H1 (cell line): Measurements from ENCODE around the gene LMAN1L. TPM values are rescaled to one million over a fixed set of nuclear protein-coding genes. Genes with fewer than 3 reads are reported as not detected.

Experiments used
- CTCF ChIA-PET: fragments of 300-600 bp; sonication (Branson Sonifier 250); formaldehyde crosslinking; loops from one replicate; lab custom pipeline; 2021; ENCODE audit not compliant: partially characterized antibody; lab: Charles Lee
- POLR2A ChIA-PET: fragments of 300-600 bp; sonication (Branson Sonifier 250); formaldehyde crosslinking; loops from one replicate; lab custom pipeline; 2021; ENCODE audit warnings: inconsistent platforms; ENCODE audit not compliant: partially characterized antibody; lab: Charles Lee
- DNase-seq, 2 experiments: peaks; one replicate each; pipeline versions ENCODE4 v3.0.0 to v3.0.0-alpha.2; 2010 to 2022; ENCODE audit warnings: low spot score in 2 of 2, low read depth in 1 of 2, mixed read lengths in 1 of 2
- FAIRE-seq: peaks from 2 replicates; lab custom pipeline; 2011; peaks lifted over from hg19 to GRCh38; lab: Jason Lieb, UNC
- H2AFZ ChIP-seq: 2 replicates; pipeline ENCODE4 v1.8.1; 2012; ENCODE audit warnings: low read length, inconsistent platforms
- H2AK5ac ChIP-seq: 2 replicates; pipeline ENCODE4 v1.6.1; 2013; ENCODE audit warnings: low read depth, low read length
- H2BK120ac ChIP-seq: replicated peaks from 2 replicates; pipeline ENCODE3; 2013; ENCODE audit warnings: low read depth, low read length, inconsistent platforms
- H2BK12ac ChIP-seq: 2 replicates; pipeline ENCODE4 v1.6.1; 2013; ENCODE audit warnings: low read depth, low read length
- H2BK15ac ChIP-seq: 2 replicates; pipeline ENCODE4 v1.6.1; 2013; ENCODE audit warnings: low read length
- H2BK20ac ChIP-seq: 2 replicates; pipeline ENCODE4 v1.6.1; 2013; ENCODE audit warnings: low read length
- H2BK5ac ChIP-seq: 2 replicates; pipeline ENCODE4 v1.6.1; 2013; ENCODE audit warnings: low read depth, low read length
- H3K14ac ChIP-seq: 2 replicates; pipeline ENCODE4 v1.6.1; 2013; ENCODE audit warnings: inconsistent platforms; ENCODE audit not compliant: insufficient read length
- H3K18ac ChIP-seq: 2 replicates; pipeline ENCODE4 v1.6.1; 2013; ENCODE audit warnings: low read length; ENCODE audit errors: extremely low read depth
- H3K23ac ChIP-seq: 2 replicates; pipeline ENCODE4 v1.6.1; 2013; ENCODE audit warnings: inconsistent platforms; ENCODE audit not compliant: insufficient read length
- H3K23me2 ChIP-seq: 2 replicates; pipeline ENCODE4 v1.6.1; 2013; ENCODE audit warnings: low read depth, low read length
- H3K27ac ChIP-seq: 2 replicates; pipeline ENCODE4 v1.6.1; 2011; ENCODE audit warnings: low read depth, low read length, inconsistent platforms
- H3K27me3 ChIP-seq, 4 experiments: replicated peaks in 1 of 4; 1 replicate in 1 of 4; 2 replicates in 3 of 4; pipeline versions ENCODE4 v1.6.1 to v1.8.1; 2011 to 2013; ENCODE audit warnings: low read length in 3 of 4, mild to moderate bottlenecking in 3 of 4, inconsistent platforms in 2 of 4, mixed read lengths in 2 of 4, moderate library complexity in 1 of 4; ENCODE audit not compliant: control insufficient read depth in 3 of 4, insufficient read depth in 3 of 4; ENCODE audit errors: extremely low read depth in 1 of 4
- H3K36me3 ChIP-seq, 4 experiments: 2 replicates each; pipeline versions ENCODE4 v1.6.1 to v1.8.1; 2011 to 2013; ENCODE audit warnings: mild to moderate bottlenecking in 4 of 4, low read length in 3 of 4, moderate library complexity in 2 of 4, control low read depth in 1 of 4, inconsistent platforms in 1 of 4; ENCODE audit not compliant: insufficient read depth in 4 of 4, control insufficient read depth in 2 of 4
- H3K4ac ChIP-seq: replicated peaks from 2 replicates; pipeline ENCODE3; 2013; ENCODE audit warnings: low read length, low read depth, mixed read lengths, inconsistent platforms; ENCODE audit not compliant: insufficient read length
- H3K4me1 ChIP-seq, 4 experiments: replicated peaks in 1 of 4; 1 replicate in 1 of 4; 2 replicates in 3 of 4; pipeline versions ENCODE4 v1.6.1 to v1.8.1; 2011 to 2013; ENCODE audit warnings: low read length in 3 of 4, inconsistent platforms in 2 of 4, mixed read lengths in 1 of 4; ENCODE audit not compliant: insufficient read depth in 4 of 4, control insufficient read depth in 3 of 4
- H3K4me2 ChIP-seq, 2 experiments: 2 replicates each; pipeline versions ENCODE4 v1.6.1 to v1.8.1; 2011 to 2013; ENCODE audit warnings: low read depth in 2 of 2, low read length in 2 of 2, control low read depth in 1 of 2, inconsistent platforms in 1 of 2, mild to moderate bottlenecking in 1 of 2; ENCODE audit not compliant: insufficient read depth in 1 of 2
- H3K4me3 ChIP-seq, 4 experiments: fragments of 200-600, 300-600 bp in 1 of 4; sonication (generic), shearing (Covaris generic), sonication (Bioruptor Twin) in 1 of 4; 2 replicates each; pipeline versions ENCODE4 v1.5.1 to v1.8.1; 2011 to 2016; ENCODE audit warnings: low read length in 4 of 4, low read depth in 3 of 4, control low read depth in 2 of 4, inconsistent platforms in 2 of 4, mild to moderate bottlenecking in 2 of 4, mixed read lengths in 1 of 4, moderate library complexity in 1 of 4; ENCODE audit not compliant: insufficient read depth in 2 of 4; ENCODE audit errors: extremely low read depth in 1 of 4
- H3K56ac ChIP-seq: replicated peaks from 2 replicates; pipeline ENCODE3; 2013; ENCODE audit warnings: low read depth, mild to moderate bottlenecking, mixed read lengths, low read length, inconsistent platforms; ENCODE audit not compliant: insufficient read length
- H3K79me1 ChIP-seq: 2 replicates; pipeline ENCODE4 v1.6.1; 2013; ENCODE audit warnings: low read depth, low read length, control low read depth
- H3K79me2 ChIP-seq, 2 experiments: 2 replicates each; pipeline versions ENCODE4 v1.6.1 to v1.8.1; 2012 to 2013; ENCODE audit warnings: low read length in 2 of 2, mild to moderate bottlenecking in 2 of 2, inconsistent platforms in 1 of 2; ENCODE audit not compliant: insufficient read depth in 2 of 2, control insufficient read depth in 1 of 2
- H3K9ac ChIP-seq, 4 experiments: replicated peaks in 1 of 4; 1 replicate in 1 of 4; 2 replicates in 3 of 4; pipeline versions ENCODE4 v1.6.1 to v1.8.1; 2011 to 2013; ENCODE audit warnings: low read depth in 3 of 4, low read length in 3 of 4, control low read depth in 2 of 4, mild to moderate bottlenecking in 2 of 4, moderate library complexity in 2 of 4, inconsistent platforms in 1 of 4; ENCODE audit errors: extremely low read depth in 1 of 4
- H3K9me3 ChIP-seq, 2 experiments: 2 replicates each; pipeline versions ENCODE4 v1.6.1 to v1.8.1; 2012 to 2013; ENCODE audit warnings: mild to moderate bottlenecking in 2 of 2, moderate library complexity in 2 of 2, control low read depth in 1 of 2, inconsistent platforms in 1 of 2, low read depth in 1 of 2, low read length in 1 of 2, mixed read lengths in 1 of 2; ENCODE audit not compliant: insufficient read depth in 2 of 2
- H4K20me1 ChIP-seq, 2 experiments: replicated peaks in 1 of 2; 2 replicates each; pipeline versions ENCODE3 to v1.8.1; 2011 to 2013; ENCODE audit warnings: inconsistent platforms in 2 of 2, low read length in 2 of 2, mild to moderate bottlenecking in 1 of 2; ENCODE audit not compliant: insufficient read depth in 2 of 2, control insufficient read depth in 1 of 2
- H4K5ac ChIP-seq: 2 replicates; pipeline ENCODE4 v1.6.1; 2013; ENCODE audit warnings: low read length, low read depth, mixed read lengths, inconsistent platforms; ENCODE audit not compliant: insufficient read length
- H4K8ac ChIP-seq: 2 replicates; pipeline ENCODE4 v1.8.0; 2013; ENCODE audit warnings: mild to moderate bottlenecking, moderate library complexity, low read length, inconsistent platforms; ENCODE audit not compliant: insufficient read depth; ENCODE audit errors: extremely low read depth
- H4K91ac ChIP-seq: replicated peaks from 2 replicates; pipeline ENCODE3; 2013; ENCODE audit warnings: low read length, mixed read lengths, inconsistent platforms; ENCODE audit not compliant: insufficient read length
- CHD1 ChIP-seq: IDR thresholded peaks from 2 replicates; pipeline ENCODE4 v1.6.1; 2012; ENCODE audit warnings: low read depth, low read length, improper control_type of control experiment
- CREB1 ChIP-seq: IDR thresholded peaks from 2 replicates; pipeline ENCODE4 v1.6.1; 2012; ENCODE audit warnings: inconsistent platforms
- GABPA ChIP-seq: IDR thresholded peaks from 2 replicates; pipeline ENCODE4 v1.6.1; 2011; ENCODE audit warnings: mild to moderate bottlenecking, low read length, moderate library complexity, borderline replicate concordance; ENCODE audit not compliant: insufficient read depth
- GTF2F1 ChIP-seq: IDR thresholded peaks from 2 replicates; pipeline ENCODE4 v1.6.1; 2012; ENCODE audit warnings: low read depth, low read length, improper control_type of control experiment, borderline replicate concordance
- HDAC6 ChIP-seq: IDR thresholded peaks from one replicate; pipeline ENCODE4 v1.7.1; 2012; ENCODE audit warnings: low read depth, mild to moderate bottlenecking, inconsistent platforms, low read length, moderate library complexity
- JUN ChIP-seq: IDR thresholded peaks from 2 replicates; pipeline ENCODE4 v1.6.1; 2011; ENCODE audit warnings: low read depth, mild to moderate bottlenecking, improper control_type of control experiment, low read length
- POLR2A ChIP-seq, 2 experiments: IDR thresholded peaks; 1 replicate in 1 of 2; 2 replicates in 1 of 2; pipeline ENCODE4 v1.6.1; 2011; ENCODE audit warnings: low read depth in 2 of 2, low read length in 2 of 2, mild to moderate bottlenecking in 2 of 2; ENCODE audit errors: control extremely low read depth in 1 of 2
- POLR2AphosphoS5 ChIP-seq: IDR thresholded peaks from 2 replicates; pipeline ENCODE4 v1.6.1; 2011; ENCODE audit warnings: low read depth, low read length
- POU5F1 ChIP-seq: IDR thresholded peaks from 2 replicates; pipeline ENCODE4 v1.6.1; 2011; ENCODE audit warnings: low read depth, mild to moderate bottlenecking, low read length, moderate library complexity
- RBBP5 ChIP-seq: IDR thresholded peaks from 2 replicates; pipeline ENCODE4 v1.7.1; 2012; ENCODE audit warnings: low read depth, mild to moderate bottlenecking, inconsistent platforms, low read length, moderate library complexity, borderline replicate concordance
- RFX5 ChIP-seq: IDR thresholded peaks from 2 replicates; pipeline ENCODE4 v1.6.1; 2011; ENCODE audit warnings: low read depth, low read length, improper control_type of control experiment, borderline replicate concordance
- SIN3A ChIP-seq, 2 experiments: IDR thresholded peaks in 1 of 2; conservative IDR thresholded peaks in 1 of 2; 2 replicates each; pipeline ENCODE4 v1.6.1; 2011 to 2012; ENCODE audit warnings: low read length in 2 of 2, improper control_type of control experiment in 1 of 2, low read depth in 1 of 2, mild to moderate bottlenecking in 1 of 2
- SIX5 ChIP-seq: IDR thresholded peaks from 2 replicates; pipeline ENCODE4 v1.6.1; 2011; ENCODE audit warnings: mild to moderate bottlenecking, low read depth, low read length
- SP1 ChIP-seq: IDR thresholded peaks from 2 replicates; pipeline ENCODE4 v1.6.1; 2011; ENCODE audit warnings: low read depth, low read length
- WGBS, 2 experiments: shearing (Covaris generic) in 1 of 2; methylation state at CpG; one replicate each; pipeline versions ENCODE4 v1.1.6 to v1.1.7; 2013 to 2015; ENCODE audit warnings: low lambda C conversion rate in 2 of 2, mixed read lengths in 2 of 2, inconsistent platforms in 1 of 2, low coverage in 1 of 2, missing lambda C conversion rate in 1 of 2; ENCODE audit not compliant: insufficient replicate concordance in 2 of 2, insufficient coverage in 1 of 2, insufficient read length in 1 of 2; ENCODE audit errors: extremely low coverage in 1 of 2, missing lambda C conversion rate in 1 of 2; 5-methylcytosine and 5-hydroxymethylcytosine counted together
- polyA plus RNA-seq, 7 experiments: library from polyadenylated mRNA; depleted of rRNA in 3 of 7; stranded (reverse) in 5 of 7; unstranded in 2 of 7; fragments of >200 nt in 5 of 7; fragments of 200-250 nt in 2 of 7; gene quantifications; 1 replicate in 5 of 7; 2 replicates in 1 of 7; 4 replicates in 1 of 7; pipeline versions ENCODE4 v1.2.1 to v1.2.3, GENCODE V29; 2011 to 2013; ENCODE audit warnings: missing spikeins in 2 of 7, mixed read lengths in 2 of 7
- total RNA-seq: library from RNA; stranded (reverse); fragmentation: NEBNext Ultra II Directional; extraction: Animal tissue kit (Norgen Biotek cat#: 25700); gene quantifications from 2 replicates; pipeline ENCODE4 v1.2.1, GENCODE V29; 2021

Gene LMAN1L
- total and polyA plus RNA-seq, 2 of the 8 experiments (the other 6 are each of a cell fraction or from before 2014, with no cell fraction given): not detected

DNA sequence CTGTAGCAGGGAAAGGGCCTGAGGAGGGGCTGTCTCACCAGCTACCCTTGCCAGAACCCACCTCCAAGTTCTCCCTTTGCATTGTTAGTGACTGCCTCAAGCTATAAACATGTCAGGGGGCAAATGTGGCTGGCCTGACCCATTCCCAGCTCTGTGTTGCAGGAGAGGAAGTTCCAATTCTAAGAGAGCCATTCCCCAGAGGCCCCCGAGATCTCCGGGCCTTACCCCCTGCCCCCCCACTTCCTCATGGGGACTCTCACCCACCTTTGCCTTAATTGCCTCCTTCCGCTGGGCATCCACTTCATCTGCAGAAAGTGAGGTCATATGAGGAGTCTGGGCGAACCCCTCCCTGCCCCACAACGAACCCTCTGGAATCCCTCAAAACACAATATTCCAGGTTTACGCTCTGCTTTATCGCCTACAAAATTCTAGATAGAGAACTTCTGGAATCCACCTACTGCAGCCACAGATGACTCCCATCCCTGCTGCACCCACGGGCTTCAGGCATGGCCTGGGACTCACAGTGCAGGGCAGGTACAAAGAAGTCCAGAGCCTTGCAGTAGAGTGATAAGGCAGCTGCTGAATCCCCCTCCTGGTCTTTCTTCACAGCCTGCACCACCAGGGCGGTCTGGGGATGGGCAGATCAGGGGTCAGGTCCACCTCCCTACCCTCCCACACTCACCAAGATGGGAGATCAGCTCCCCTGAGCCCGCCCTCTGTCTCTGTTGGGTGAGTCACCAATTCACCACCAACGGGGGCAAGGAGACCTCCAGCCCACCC, 26.3 kb downstream of the LMAN1L start:
- Histone ChIP-seq H2BK12ac (no peak overlapping the region), H3K9ac (no peak overlapping the region), H3K14ac (no peak overlapping the region), H3K4me1 (peaks cover 0 to 14% (median 9%) of the 10 kb centered on the region in 4 experiments; a peak in 6 of 7 replicates), H3K23ac (no peak overlapping the region), H3K56ac (no peak overlapping the region), H3K18ac (no peak overlapping the region), H3K9me3 (no peaks in the 10 kb centered on the region), H3K27ac (no peak overlapping the region), H3K4ac (no peak overlapping the region), H3K79me1 (0 out of 2 replicates have a peak, but pooled peaks cover 2% of the 10 kb centered on the region), H4K91ac (no peak overlapping the region), H4K5ac (no peak overlapping the region), H3K4me2 (no peak overlapping the region), H2BK20ac (no peak overlapping the region), H4K8ac (no peak overlapping the region), H3K79me2 (no peaks in the 10 kb centered on the region), H3K4me3 (no peak overlapping the region), H2AK5ac (no peak overlapping the region), H2BK5ac (no peak overlapping the region), H4K20me1 (peaks cover 2% of the 10 kb centered on the region in 2 experiments), H2BK120ac (no peak overlapping the region), H2BK15ac (no peak overlapping the region), H3K23me2 (peaks cover 7% of the 10 kb centered on the region; the same call in 1 of the 2 replicates), H3K27me3 (no peaks in the 10 kb centered on the region), H3K36me3 (peaks cover 0 to 5% (median 2%) of the 10 kb centered on the region in 4 experiments; a peak in 3 of 8 replicates), H2AFZ (no peak overlapping the region)
- WGBS, 2 experiments: 84% methylated on average over 7 of the region's 11 CpGs; no CpG with 5 or more reads in 1 of the 2 experiments
- DNase-seq: no peak
- no peak for FAIRE-seq
- CTCF ChIA-PET: interaction anchor here (0.5 to 6.6 kb wide), 17 partner anchors 10 to 207 kb away, joined by 3 to 52 read pairs (median 5); partner anchors contain the start of gene CPLX3
- POLR2A ChIA-PET: interaction anchor here (0.9 kb wide), 1 partner anchor 16 kb away, joined by 3 read pairs; no protein-coding TSS in a partner anchor
- TF ChIP-seq SIX5: no peak
- TF ChIP-seq POLR2AphosphoS5: no peak
- TF ChIP-seq RFX5: no peak
- no peak for TF ChIP-seq SIN3A (conservative IDR thresholded peaks at IDR 0.05 in 1 of 2, IDR thresholded peaks at IDR 0.05 in 1 of 2; ENCODE audit: low read depth in 1 of 2, low read length in 2 of 2)
- TF ChIP-seq JUN: no peak
- TF ChIP-seq SP1: no peak
- TF ChIP-seq RBBP5: no peak
- TF ChIP-seq GTF2F1: no peak
- no peak for TF ChIP-seq CHD1
- no peak for TF ChIP-seq HDAC6
- TF ChIP-seq CREB1: no peak
- TF ChIP-seq GABPA: no peak
- TF ChIP-seq POLR2A (IDR thresholded peaks at IDR 0.05; ENCODE audit: control extremely low read depth in 1 of 2, low read depth in 2 of 2, low read length in 2 of 2): no peak
- no peak for TF ChIP-seq POU5F1
